ENCODE measurements around the gene KCTD10. TPM values are rescaled to one million over a fixed set of nuclear protein-coding genes. Genes with fewer than 3 reads are reported as not detected.

The KCTD10 gene
- total and polyA plus RNA-seq, 9 of the 15 experiments (the other 6 are each of a cell fraction or from before 2014, with no cell fraction given) = 1.9 to 37.5 (median 15.7) TPM

GRCh38 chr12:109461049-109461845, 15.9 kb downstream of the KCTD10 start (continued):
- TF ChIP-seq E2F1 (CRISPR knock-in tag; IDR thresholded peaks at IDR 0.05) (no peak), ELF4 (CRISPR knock-in tag; IDR thresholded peaks at IDR 0.05) (0 out of 2 replicates have a peak, but pooled peaks have one; percentile 53), KDM2B (CRISPR knock-in tag; IDR thresholded peaks at IDR 0.05) (no peak), SREBF2 (CRISPR knock-in tag; IDR thresholded peaks at IDR 0.05) (no peak), ARID3A (IDR thresholded peaks at IDR 0.05; ENCODE audit: borderline replicate concordance, low read depth, low read length) (no peak), CEBPZ (IDR thresholded peaks at IDR 0.05; ENCODE audit: borderline replicate concordance, low read depth, low read length) (no peak), HOXB6 (CRISPR knock-in tag; IDR thresholded peaks at IDR 0.05; ENCODE audit: borderline replicate concordance) (no peak), SMAD3 (CRISPR knock-in tag; conservative IDR thresholded peaks at IDR 0.05) (no peak), MAFF (IDR thresholded peaks at IDR 0.05; ENCODE audit: low read length) (no peak), KAT7 (CRISPR knock-in tag; IDR thresholded peaks at IDR 0.05; ENCODE audit: borderline replicate concordance) (no peak), TAF7 (tag; IDR thresholded peaks at IDR 0.05) (no peak), ZNF75A (CRISPR knock-in tag; IDR thresholded peaks at IDR 0.05) (no peak), SPI1 (IDR thresholded peaks at IDR 0.05; ENCODE audit: borderline replicate concordance, low read depth, low read length) (peak; percentile 76), LCOR (CRISPR knock-in tag; IDR thresholded peaks at IDR 0.05) (no peak), CC2D1A (IDR thresholded peaks at IDR 0.05) (no peak), NFATC3 (IDR thresholded peaks at IDR 0.05) (no peak; the same call in 1 of the 2 replicates), SMARCB1 (IDR thresholded peaks at IDR 0.05; ENCODE audit: insufficient read length, low read depth) (no peak), ZBTB9 (CRISPR knock-in tag; IDR thresholded peaks at IDR 0.05) (no peak), BCL6 (CRISPR knock-in tag; IDR thresholded peaks at IDR 0.05) (no peak), GABPB2 (CRISPR knock-in tag; conservative IDR thresholded peaks at IDR 0.05) (no peak), PTBP1 (IDR thresholded peaks at IDR 0.05; ENCODE audit: low read depth, low read length) (no peak), GTF2A2 (tag; IDR thresholded peaks at IDR 0.05) (no peak), ZC3H11A (IDR thresholded peaks at IDR 0.05; ENCODE audit: low read depth, low read length) (no peak)
